Mucosa of descending colon (tissue), 3 donors: ENCODE measurements around the gene SEC14L1. TPM values are rescaled to one million over a fixed set of nuclear protein-coding genes. Genes with fewer than 3 reads are reported as not detected.

Source experiments
- ATAC-seq: fragments of 200-7000 bp; cut with Tn5 transposase; one replicate; pipeline ENCODE4 v1.9.1; 2020; ENCODE audit warnings: mild to moderate bottlenecking, moderate library complexity
- DNase-seq, 3 donors: peaks; one replicate each; pipeline ENCODE4 v3.0.0-alpha.2; 2020
- H3K36me3 ChIP-seq: fragments of 200-600 bp; one replicate; pipeline ENCODE4 v1.8.0; 2021; ENCODE audit warnings: low read depth, mild to moderate bottlenecking
- H3K4me1 ChIP-seq: fragments of 200-600 bp; one replicate; pipeline ENCODE4 v1.8.0; 2021; ENCODE audit warnings: low read depth, mild to moderate bottlenecking
- H3K4me3 ChIP-seq: fragments of 200-600 bp; one replicate; pipeline ENCODE4 v1.8.0; 2021; ENCODE audit warnings: mild to moderate bottlenecking
- H3K9me3 ChIP-seq: fragments of 200-600 bp; one replicate; pipeline ENCODE4 v1.8.0; 2021; ENCODE audit warnings: mild to moderate bottlenecking
- CTCF ChIP-seq: fragments of 200-600 bp; IDR thresholded peaks from one replicate; pipeline ENCODE4 v1.8.0; 2022; ENCODE audit warnings: antibody characterized with exemption, mild to moderate bottlenecking
- intact Hi-C, 2 donors: fragments of 100-400 bp; cut with DNase I in 1 of 2; cut with micrococcal nuclease in 1 of 2; formaldehyde crosslinking; loops; one replicate each; pipeline versions ENCODE4 v1.11.0 to v1.11.1; 2022; cut with DNase I, micrococcal nuclease
- total RNA-seq, 3 donors: library from RNA; stranded (reverse); fragmentation: NEBNext Ultra II Directional in 2 of 3; extraction: Animal tissue kit (Norgen Biotek cat#: 25700) in 2 of 3; gene quantifications; one replicate each; pipeline versions ENCODE4 v1.2.1 to v1.2.4, GENCODE V29; 2021 to 2023
- donor health status: DM: no; HTN: no; CAD: no; lungs with moderate emphysema.
- donor health status: DM: no; HTN: no; CAD: no.
- donor health status: DM: no; HTN: yes; CAD: no.

Gene SEC14L1
- total RNA-seq, 3 donors from 2014 or later: 24.5 to 44.6 (median 44.0) TPM

GRCh38 chr17:77145224-77145611 is 4.4 kb downstream of the SEC14L1 start:
- DNase-seq: no peak
- Histone ChIP-seq H3K4me1 (peaks cover 16% of the 10 kb centered on the region), H3K4me3 (no peak overlapping the region), H3K9me3 (no peaks in the 10 kb centered on the region), H3K36me3 (no peaks in the 10 kb centered on the region)
- intact Hi-C loops: no loop called here
- ATAC-seq: no peak
- TF ChIP-seq CTCF: no peak

GRCh38 chr17:77145612-77146245 is 5.0 kb downstream of the SEC14L1 start:
- peak in 2 of 3 donors; percentile 56 to 68 for DNase-seq
- H3K4me1 ChIP-seq: peaks cover 16% of the 10 kb centered on the region
- H3K36me3 ChIP-seq: no peaks in the 10 kb centered on the region
- no peak overlapping the region for H3K4me3 ChIP-seq
- no peak for TF ChIP-seq CTCF
- no peaks in the 10 kb centered on the region for H3K9me3 ChIP-seq
- ATAC-seq: peak; percentile 50
- intact Hi-C loops: no loop called here

- Histone ChIP-seq H3K4me3 (no peak overlapping the region), H3K9me3 (no peaks in the 10 kb centered on the region), H3K36me3 (no peaks in the 10 kb centered on the region), H3K4me1 (peaks cover 16% of the 10 kb centered on the region)
- ATAC-seq (no peak), DNase-seq (no peak)
- no peak for TF ChIP-seq CTCF
- intact Hi-C loops: no loop called here
Observed at GRCh38 chr17:77146246-77146632, 5.5 kb downstream of the SEC14L1 start.

- H3K36me3 ChIP-seq: no peaks in the 10 kb centered on the region
- peak; percentile 74 to 80 (median 74) for DNase-seq
Observed at GRCh38 chr17:77146882-77147281, 6.1 kb downstream of the SEC14L1 start.

GRCh38 chr17:77147357-77147801 is 6.6 kb downstream of the SEC14L1 start:
- Histone ChIP-seq H3K4me3 (no peak overlapping the region), H3K36me3 (no peaks in the 10 kb centered on the region), H3K4me1 (peaks cover 16% of the 10 kb centered on the region), H3K9me3 (no peaks in the 10 kb centered on the region)
- TF ChIP-seq CTCF: no peak
- intact Hi-C loops: no loop called here
- ATAC-seq (peak; percentile 50), DNase-seq (no peak)

More at GRCh38 chr17:77146882-77147281, 6.1 kb downstream of the SEC14L1 start:
- intact Hi-C loops: no loop called here
- Histone ChIP-seq H3K4me3 (no peak overlapping the region), H3K4me1 (peaks cover 16% of the 10 kb centered on the region), H3K9me3 (no peaks in the 10 kb centered on the region)
- ATAC-seq: peak; percentile 85
- TF ChIP-seq CTCF: peak; percentile 11
